Spleen (tissue), 11 donors: Measurements from ENCODE around the gene TOGARAM1. TPM values are rescaled to one million over a fixed set of nuclear protein-coding genes. Genes with fewer than 3 reads are reported as not detected.

Experiments
- DNase-seq: peaks from one replicate; pipeline ENCODE4 v3.0.0-alpha.2; 2020
- H3K27ac ChIP-seq, 8 donors: fragments of 200-600 bp; sonication (generic) in 7 of 8; 1 replicate in 4 of 8; 2 replicates in 4 of 8; pipeline versions ENCODE4 v1.5.0 to v1.8.0; 2016 to 2021; ENCODE audit warnings: inconsistent platforms in 4 of 8, mild to moderate bottlenecking in 4 of 8, moderate library complexity in 1 of 8
- H3K27me3 ChIP-seq, 7 donors: fragments of 200-600 bp; sonication (generic) in 6 of 7; replicated peaks in 1 of 7; 1 replicate in 4 of 7; 2 replicates in 3 of 7; pipeline versions ENCODE4 v1.5.0 to v1.8.0; 2016 to 2021; ENCODE audit warnings: inconsistent platforms in 3 of 7, mild to moderate bottlenecking in 1 of 7
- H3K36me3 ChIP-seq, 6 donors: fragments of 200-600 bp; sonication (generic) in 5 of 6; 1 replicate in 4 of 6; 2 replicates in 2 of 6; pipeline versions ENCODE4 v1.5.0 to v1.8.0; 2016 to 2021; ENCODE audit warnings: inconsistent platforms in 2 of 6
- H3K4me1 ChIP-seq, 6 donors: fragments of 200-600 bp; sonication (generic) in 5 of 6; 1 replicate in 3 of 6; 2 replicates in 3 of 6; pipeline versions ENCODE4 v1.5.0 to v1.8.0; 2016 to 2021; ENCODE audit warnings: inconsistent platforms in 3 of 6
- H3K4me3 ChIP-seq, 8 donors: fragments of 200-600 bp; sonication (generic) in 7 of 8; 1 replicate in 4 of 8; 2 replicates in 4 of 8; pipeline versions ENCODE4 v1.5.0 to v1.8.0; 2016 to 2021; ENCODE audit warnings: inconsistent platforms in 4 of 8, mild to moderate bottlenecking in 4 of 8, moderate library complexity in 2 of 8
- H3K9me3 ChIP-seq, 8 donors: fragments of 200-600 bp; sonication (generic) in 7 of 8; 1 replicate in 4 of 8; 2 replicates in 4 of 8; pipeline versions ENCODE4 v1.5.0 to v1.8.0; 2016 to 2021; ENCODE audit warnings: inconsistent platforms in 4 of 8
- POLR2A ChIP-seq, 3 donors: fragments of 450-650 bp; IDR thresholded peaks; one replicate each; pipeline ENCODE4 v1.5.1; 2017; ENCODE audit warnings: antibody characterized with exemption in 3 of 3, mild to moderate bottlenecking in 1 of 3
- POLR2AphosphoS5 ChIP-seq, 3 donors: sonication (generic); formaldehyde crosslinking; IDR thresholded peaks; one replicate each; pipeline ENCODE4 v1.5.1; 2017; ENCODE audit warnings: antibody characterized with exemption in 3 of 3
- whole genome bisulfite sequencing, 5 donors: extraction: QIAGEN DNeasy Blood & Tissue Kit in 3 of 5; methylation state at CpG; one replicate each; pipeline versions ENCODE4 v1.1.5 to v1.1.7; 2013 to 2018; 5-methylcytosine and 5-hydroxymethylcytosine counted together
- intact Hi-C: fragments of 100-400 bp; cut with DNase I; formaldehyde crosslinking; loops from one replicate; pipeline ENCODE4 v1.15.0; 2023; ENCODE audit warnings: low total_unique reads
- polyA plus RNA-seq, 3 donors: library from polyadenylated mRNA; stranded (reverse); fragments of 200-250 nt; gene quantifications; one replicate each; pipeline ENCODE4 v1.2.1, GENCODE V29; 2013
- total RNA-seq, 7 donors: library from RNA; depleted of rRNA in 3 of 7; stranded (reverse); fragments of >200 nt in 3 of 7; fragmentation: NEBNext Ultra II Directional in 4 of 7; extraction: Animal tissue kit (Norgen Biotek cat#: 25700) in 4 of 7; gene quantifications; one replicate each; pipeline versions ENCODE4 v1.1.0 to v1.2.1, GENCODE V29; 2016 to 2021
- TF ChIP-seq, protein P1 (sequence below), 11 experiments: fragments of 200-600 bp in 7 of 11; fragments of 450-650 bp in 4 of 11; sonication (generic) in 4 of 11; IDR thresholded peaks in 8 of 11; conservative IDR thresholded peaks in 3 of 11; 1 replicate in 7 of 11; 2 replicates in 4 of 11; pipeline versions ENCODE4 v1.4.0 to v1.8.0; 2016 to 2021; ENCODE audit warnings: antibody characterized with exemption in 11 of 11, inconsistent platforms in 4 of 11, mild to moderate bottlenecking in 1 of 11
- donor health status: healthy with polysubstance abuse.
- donor health status: DM: no; HTN: no; CAD: no; lungs with moderate emphysema.
- donor health status: DM: no; HTN: no; CAD: no.
- donor health status: Bipolar disorder and iron deficiency.
- donor health status: healthy.
- donor health status: DM: no; HTN: no; CAD: no.
- donor health status: DM: yes; HTN: yes; CAD: no.

TOGARAM1 gene
- total and polyA plus RNA-seq, 10 donors = 3.1 to 37.3 (median 17.2) TPM

- Histone ChIP-seq H3K4me3 (no peak overlapping the region), H3K27me3 (no peaks in the 10 kb centered on the region), H3K4me1 (no peaks in the 10 kb centered on the region), H3K9me3 (peaks cover 0 to 10% (median 0%) of the 10 kb centered on the region in 8 donors), H3K27ac (no peak overlapping the region), H3K36me3 (peaks cover 0 to 84% (median 27%) of the 10 kb centered on the region in 6 donors)
- no peak for DNase-seq
- 86 to 98% (median 89%) methylated on average over 5 of the region's 5 CpGs for WGBS, 5 donors
- TF ChIP-seq POLR2AphosphoS5 (IDR thresholded peaks at IDR 0.05) (no peak), POLR2A (IDR thresholded peaks at IDR 0.05) (no peak)
- TF ChIP-seq, protein P1, sequence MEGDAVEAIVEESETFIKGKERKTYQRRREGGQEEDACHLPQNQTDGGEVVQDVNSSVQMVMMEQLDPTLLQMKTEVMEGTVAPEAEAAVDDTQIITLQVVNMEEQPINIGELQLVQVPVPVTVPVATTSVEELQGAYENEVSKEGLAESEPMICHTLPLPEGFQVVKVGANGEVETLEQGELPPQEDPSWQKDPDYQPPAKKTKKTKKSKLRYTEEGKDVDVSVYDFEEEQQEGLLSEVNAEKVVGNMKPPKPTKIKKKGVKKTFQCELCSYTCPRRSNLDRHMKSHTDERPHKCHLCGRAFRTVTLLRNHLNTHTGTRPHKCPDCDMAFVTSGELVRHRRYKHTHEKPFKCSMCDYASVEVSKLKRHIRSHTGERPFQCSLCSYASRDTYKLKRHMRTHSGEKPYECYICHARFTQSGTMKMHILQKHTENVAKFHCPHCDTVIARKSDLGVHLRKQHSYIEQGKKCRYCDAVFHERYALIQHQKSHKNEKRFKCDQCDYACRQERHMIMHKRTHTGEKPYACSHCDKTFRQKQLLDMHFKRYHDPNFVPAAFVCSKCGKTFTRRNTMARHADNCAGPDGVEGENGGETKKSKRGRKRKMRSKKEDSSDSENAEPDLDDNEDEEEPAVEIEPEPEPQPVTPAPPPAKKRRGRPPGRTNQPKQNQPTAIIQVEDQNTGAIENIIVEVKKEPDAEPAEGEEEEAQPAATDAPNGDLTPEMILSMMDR (IDR thresholded peaks at IDR 0.05 in 8 of 11, conservative IDR thresholded peaks at IDR 0.05 in 3 of 11) = no peak
- intact Hi-C loops = no loop called here
These were observed 76.3 kb downstream of the TOGARAM1 start for GRCh38 chr14:45038256-45038655.

DNA sequence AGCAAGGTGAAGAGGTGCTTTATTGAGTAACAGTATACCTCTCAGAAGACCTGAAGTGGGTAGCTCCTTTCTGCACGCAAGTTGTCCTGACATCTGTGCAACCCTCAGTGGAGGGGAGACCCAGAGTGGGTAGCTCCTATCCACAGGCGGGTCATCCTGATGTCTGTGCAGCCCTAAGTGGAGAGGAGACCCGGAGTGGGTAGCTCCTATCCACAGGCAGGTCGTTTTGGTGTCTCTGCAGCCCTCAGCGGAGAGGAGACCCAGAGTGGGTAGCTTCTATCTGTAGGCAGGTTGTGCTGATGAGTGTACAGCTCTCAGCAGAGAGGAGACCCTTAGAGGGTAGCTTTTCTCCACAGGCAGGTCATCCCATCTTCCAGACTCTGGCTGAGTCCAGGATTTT is 76.9 kb downstream of the TOGARAM1 start:
- H3K36me3 ChIP-seq = peaks cover 0 to 84% (median 25%) of the 10 kb centered on the region in 6 donors
- intact Hi-C loops = no loop called here

DNA sequence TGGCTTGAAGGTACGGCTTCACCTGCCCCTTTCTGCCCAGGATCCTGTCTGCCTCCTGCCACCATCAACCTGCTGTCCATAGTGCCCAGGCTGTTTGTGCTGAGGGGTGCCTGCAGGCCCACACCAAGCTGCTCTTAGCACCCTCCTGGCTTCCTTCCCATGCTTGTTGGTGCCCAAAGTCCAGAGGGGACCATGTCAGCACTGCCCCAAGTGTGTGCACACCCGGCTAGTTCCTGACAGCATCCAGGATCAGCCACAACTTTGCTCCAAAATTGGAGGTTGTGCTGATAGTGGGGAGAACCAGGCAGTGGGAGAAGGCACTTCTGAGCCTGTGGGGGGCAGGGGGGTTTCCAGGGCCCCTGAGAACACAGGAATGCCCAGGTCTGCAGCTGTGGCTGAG is 77.4 kb downstream of the TOGARAM1 start:
- peaks cover 0 to 10% (median 0%) of the 10 kb centered on the region in 8 donors for H3K9me3 ChIP-seq
- H3K4me3 ChIP-seq = no peak overlapping the region
- H3K4me1 ChIP-seq = no peaks in the 10 kb centered on the region
- 94 to 100% (median 96%) methylated on average over 2 of the region's 2 CpGs for WGBS, 5 donors
- H3K27ac ChIP-seq = no peak overlapping the region
- no peaks in the 10 kb centered on the region for H3K27me3 ChIP-seq
- no peak for DNase-seq
- intact Hi-C loops = no loop called here
- TF ChIP-seq POLR2AphosphoS5 (IDR thresholded peaks at IDR 0.05) (no peak), POLR2A (IDR thresholded peaks at IDR 0.05) (no peak)
- TF ChIP-seq, protein P1 (IDR thresholded peaks at IDR 0.05 in 8 of 11, conservative IDR thresholded peaks at IDR 0.05 in 3 of 11) = no peak
- peaks cover 0 to 84% (median 23%) of the 10 kb centered on the region in 6 donors for H3K36me3 ChIP-seq

More for the DNA sequence above, 76.9 kb downstream of the TOGARAM1 start:
- TF ChIP-seq POLR2AphosphoS5 (IDR thresholded peaks at IDR 0.05) = no peak
- TF ChIP-seq POLR2A (IDR thresholded peaks at IDR 0.05) = no peak
- TF ChIP-seq, protein P1 (IDR thresholded peaks at IDR 0.05 in 8 of 11, conservative IDR thresholded peaks at IDR 0.05 in 3 of 11) = no peak
- no peak for DNase-seq
- H3K4me3 ChIP-seq = no peak overlapping the region
- H3K27ac ChIP-seq = no peak overlapping the region
- H3K9me3 ChIP-seq = peaks cover 0 to 10% (median 0%) of the 10 kb centered on the region in 8 donors
- H3K27me3 ChIP-seq = no peaks in the 10 kb centered on the region
- no peaks in the 10 kb centered on the region for H3K4me1 ChIP-seq
- 80 to 96% (median 95%) methylated on average over 5 of the region's 5 CpGs; no CpG with 5 or more reads in 1 of the 5 donors for WGBS, 5 donors

DNA sequence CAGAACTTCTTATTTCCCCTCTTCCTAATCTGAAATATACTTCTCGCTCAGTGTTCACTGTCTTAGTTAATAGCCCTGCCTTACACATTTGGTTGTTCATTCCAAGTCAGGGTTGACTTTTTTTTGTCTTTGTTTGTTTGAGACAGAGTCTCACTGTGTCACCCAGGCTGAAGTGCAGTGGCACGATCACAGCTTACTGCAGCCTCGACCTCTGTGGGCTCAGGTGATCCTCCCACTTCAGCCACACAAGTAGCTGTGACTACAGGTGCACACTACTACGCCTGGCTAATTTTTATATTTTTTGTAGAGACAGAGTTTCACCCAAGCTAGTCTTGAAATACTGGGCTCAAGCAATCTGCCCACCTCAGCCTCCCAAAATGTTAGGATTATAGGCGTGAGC is 79.7 kb downstream of the TOGARAM1 start:
- H3K9me3 ChIP-seq = peaks cover 0 to 10% (median 0%) of the 10 kb centered on the region in 8 donors
- intact Hi-C loops = no loop called here
- no peak for DNase-seq
- H3K4me3 ChIP-seq = no peak overlapping the region
- H3K36me3 ChIP-seq = peaks cover 0 to 84% (median 22%) of the 10 kb centered on the region in 6 donors
- WGBS, 5 donors = 92 to 98% (median 94%) methylated on average over 5 of the region's 5 CpGs
- H3K27ac ChIP-seq = no peak overlapping the region
- H3K27me3 ChIP-seq = no peaks in the 10 kb centered on the region
- TF ChIP-seq, protein P1 (IDR thresholded peaks at IDR 0.05 in 8 of 11, conservative IDR thresholded peaks at IDR 0.05 in 3 of 11) = no peak
- TF ChIP-seq POLR2A (IDR thresholded peaks at IDR 0.05) (no peak), POLR2AphosphoS5 (IDR thresholded peaks at IDR 0.05) (no peak)
- H3K4me1 ChIP-seq = no peaks in the 10 kb centered on the region
